NCI-H2171 (cell line): ENCODE data around the gene IL4.

Experiments
- DNase-seq: peaks from one replicate; lab custom pipeline; 2025; lab: John Stamatoyannopoulos, UW

IL4 gene

GRCh38 chr5:132695956-132696355 is 22.2 kb downstream of the IL4 start:
- DNase-seq: no peak

- no peak for DNase-seq
Measured at GRCh38 chr5:132704875-132705274, 31.1 kb downstream of the IL4 start.

DNA sequence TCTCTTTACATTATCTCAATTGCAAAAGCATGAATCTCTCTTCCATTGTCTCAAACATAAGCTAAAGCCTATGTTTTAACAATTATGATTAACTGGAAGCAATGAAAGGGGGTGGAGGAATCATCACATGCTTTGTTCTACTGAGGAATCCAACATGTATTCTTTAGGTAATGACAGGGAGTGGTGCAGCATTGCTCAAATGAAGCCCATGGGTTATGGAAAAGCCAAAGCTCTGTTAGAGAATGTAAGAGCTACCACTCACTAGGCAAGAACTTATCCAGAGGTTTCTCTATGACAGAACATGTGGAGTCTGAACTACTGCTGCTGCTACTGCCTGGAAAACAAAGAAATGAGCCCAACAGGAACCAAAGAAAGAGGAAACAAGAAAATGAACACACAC is 34.9 kb downstream of the IL4 start:
- no peak for DNase-seq

DNA sequence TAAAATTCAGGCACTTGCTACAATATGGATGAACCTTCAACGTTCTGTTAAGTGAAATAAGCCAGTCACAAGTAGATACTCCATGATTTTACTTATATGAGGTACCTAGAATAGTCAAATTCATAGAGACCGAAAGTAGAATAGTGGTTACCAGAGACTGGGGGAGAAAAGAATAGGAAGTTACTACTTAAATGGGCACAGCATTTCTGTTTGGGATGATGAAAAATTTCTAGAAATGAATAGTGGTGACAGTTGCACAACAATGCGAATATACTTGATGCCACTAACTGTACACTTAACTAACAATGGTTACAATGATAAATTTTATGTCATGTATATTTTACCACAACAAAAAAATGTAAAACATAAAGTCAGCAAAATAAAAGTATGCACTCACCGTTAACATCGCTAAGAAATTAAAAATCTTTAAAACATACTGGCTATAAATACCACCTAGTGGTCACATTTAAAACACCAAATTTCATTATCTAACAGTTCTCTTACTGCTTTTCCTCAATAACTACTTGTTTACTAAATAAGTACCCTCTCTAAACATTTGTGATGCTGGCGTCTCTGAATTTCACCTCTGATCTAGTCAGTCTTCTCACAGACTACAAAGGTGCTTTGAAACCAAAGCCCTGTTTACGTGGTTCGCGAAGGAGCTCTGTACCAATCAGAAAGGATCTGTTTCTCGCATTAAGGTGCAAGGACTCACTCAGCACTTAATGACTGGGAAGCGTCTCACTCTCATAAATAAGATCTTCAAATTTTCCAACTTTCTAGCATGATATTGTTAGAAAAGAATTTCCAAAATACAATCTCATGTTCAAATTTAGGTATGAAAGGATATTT is 40.9 kb downstream of the IL4 start:
- DNase-seq: no peak

- DNase-seq: no peak
Measured at GRCh38 chr5:132718544-132719312, 44.9 kb downstream of the IL4 start.

- DNase-seq: no peak
Measured at GRCh38 chr5:132725745-132726144, 52.0 kb downstream of the IL4 start.

DNA sequence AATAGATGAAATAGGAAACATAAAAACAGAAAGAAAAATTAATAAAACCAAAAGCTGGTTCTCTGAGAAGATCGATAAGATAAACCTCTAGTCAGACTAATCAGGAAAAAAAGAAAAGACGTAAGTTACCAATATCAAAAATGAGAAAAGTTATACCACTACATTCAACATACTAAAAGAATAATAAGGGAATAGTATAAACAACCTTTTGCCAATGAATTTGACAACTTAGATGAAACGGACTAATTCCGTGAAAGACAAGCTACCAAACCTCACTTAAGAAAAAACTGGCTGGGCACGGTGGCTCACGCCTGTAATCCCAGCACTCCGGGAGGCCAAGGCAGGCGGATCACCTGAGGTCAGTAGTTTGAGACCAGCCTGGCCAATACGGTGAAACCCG is 56.1 kb downstream of the IL4 start:
- DNase-seq: no peak
